ENCODE data around the gene RNF5. TPM values are rescaled to one million over a fixed set of nuclear protein-coding genes. Genes with fewer than 3 reads are reported as not detected.

The RNF5 gene
- total and polyA plus RNA-seq, 9 of the 15 experiments (the other 6 are each of a cell fraction or from before 2014, with no cell fraction given), result 62.2 to 245 (median 129) TPM

DNA sequence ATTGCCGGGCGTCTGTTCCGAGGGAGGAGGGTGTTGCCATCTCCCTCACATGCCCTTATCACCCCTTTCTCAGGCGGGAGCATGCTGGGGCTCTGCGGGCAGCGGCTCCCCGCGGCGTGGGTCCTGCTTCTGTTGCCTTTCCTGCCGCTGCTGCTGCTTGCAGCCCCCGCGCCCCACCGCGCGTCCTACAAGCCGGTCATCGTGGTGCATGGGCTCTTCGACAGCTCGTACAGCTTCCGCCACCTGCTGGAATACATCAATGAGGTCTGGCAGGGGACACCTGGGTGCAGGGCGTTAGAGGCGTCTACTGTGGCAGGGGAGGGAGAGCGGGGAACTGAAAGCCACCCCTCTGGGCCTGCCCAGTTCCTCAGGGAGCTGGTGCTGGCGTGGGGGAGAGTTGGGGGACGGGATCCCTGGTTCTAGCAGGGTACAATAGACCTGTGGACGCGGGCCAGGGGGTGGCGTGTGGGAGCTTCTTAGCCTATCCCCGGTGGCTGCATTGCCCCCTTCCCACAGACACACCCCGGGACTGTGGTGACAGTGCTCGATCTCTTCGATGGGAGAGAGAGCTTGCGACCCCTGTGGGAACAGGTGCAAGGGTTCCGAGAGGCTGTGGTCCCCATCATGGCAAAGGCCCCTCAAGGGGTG lies 23.6 kb upstream of the RNF5 start (continued):
- TF ChIP-seq, protein P1, sequence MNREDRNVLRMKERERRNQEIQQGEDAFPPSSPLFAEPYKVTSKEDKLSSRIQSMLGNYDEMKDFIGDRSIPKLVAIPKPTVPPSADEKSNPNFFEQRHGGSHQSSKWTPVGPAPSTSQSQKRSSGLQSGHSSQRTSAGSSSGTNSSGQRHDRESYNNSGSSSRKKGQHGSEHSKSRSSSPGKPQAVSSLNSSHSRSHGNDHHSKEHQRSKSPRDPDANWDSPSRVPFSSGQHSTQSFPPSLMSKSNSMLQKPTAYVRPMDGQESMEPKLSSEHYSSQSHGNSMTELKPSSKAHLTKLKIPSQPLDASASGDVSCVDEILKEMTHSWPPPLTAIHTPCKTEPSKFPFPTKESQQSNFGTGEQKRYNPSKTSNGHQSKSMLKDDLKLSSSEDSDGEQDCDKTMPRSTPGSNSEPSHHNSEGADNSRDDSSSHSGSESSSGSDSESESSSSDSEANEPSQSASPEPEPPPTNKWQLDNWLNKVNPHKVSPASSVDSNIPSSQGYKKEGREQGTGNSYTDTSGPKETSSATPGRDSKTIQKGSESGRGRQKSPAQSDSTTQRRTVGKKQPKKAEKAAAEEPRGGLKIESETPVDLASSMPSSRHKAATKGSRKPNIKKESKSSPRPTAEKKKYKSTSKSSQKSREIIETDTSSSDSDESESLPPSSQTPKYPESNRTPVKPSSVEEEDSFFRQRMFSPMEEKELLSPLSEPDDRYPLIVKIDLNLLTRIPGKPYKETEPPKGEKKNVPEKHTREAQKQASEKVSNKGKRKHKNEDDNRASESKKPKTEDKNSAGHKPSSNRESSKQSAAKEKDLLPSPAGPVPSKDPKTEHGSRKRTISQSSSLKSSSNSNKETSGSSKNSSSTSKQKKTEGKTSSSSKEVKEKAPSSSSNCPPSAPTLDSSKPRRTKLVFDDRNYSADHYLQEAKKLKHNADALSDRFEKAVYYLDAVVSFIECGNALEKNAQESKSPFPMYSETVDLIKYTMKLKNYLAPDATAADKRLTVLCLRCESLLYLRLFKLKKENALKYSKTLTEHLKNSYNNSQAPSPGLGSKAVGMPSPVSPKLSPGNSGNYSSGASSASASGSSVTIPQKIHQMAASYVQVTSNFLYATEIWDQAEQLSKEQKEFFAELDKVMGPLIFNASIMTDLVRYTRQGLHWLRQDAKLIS (CRISPR knock-in tag; IDR thresholded peaks at IDR 0.05), result no peak
- TF ChIP-seq SRSF9 (IDR thresholded peaks at IDR 0.05; ENCODE audit: borderline replicate concordance, low read depth, low read length) (no peak), MED1 (CRISPR knock-in tag; IDR thresholded peaks at IDR 0.05; ENCODE audit: borderline replicate concordance) (no peak), HOXB6 (CRISPR knock-in tag; IDR thresholded peaks at IDR 0.05; ENCODE audit: borderline replicate concordance) (no peak), SMARCB1 (IDR thresholded peaks at IDR 0.05; ENCODE audit: insufficient read length, low read depth) (no peak), CBX5 (IDR thresholded peaks at IDR 0.05; ENCODE audit: borderline replicate concordance, low read depth) (peak; percentile 67; the same call in 1 of the 2 replicates), TCF7L2 (IDR thresholded peaks at IDR 0.05; ENCODE audit: low read depth, low read length) (0 out of 2 replicates have a peak, but pooled peaks have one; percentile 15), NFATC3 (IDR thresholded peaks at IDR 0.05) (no peak), RNF219 (CRISPR knock-in tag; IDR thresholded peaks at IDR 0.05) (no peak), CAMTA2 (CRISPR knock-in tag; conservative IDR thresholded peaks at IDR 0.05) (no peak), SNRNP70 (optimal IDR thresholded peaks at IDR 0.05; ENCODE audit: low read depth, low read length) (no peak), POLR2AphosphoS2 (IDR thresholded peaks at IDR 0.05; ENCODE audit: low read length) (no peak), MCM3 (IDR thresholded peaks at IDR 0.05) (no peak), TSC22D4 (tag; IDR thresholded peaks at IDR 0.05) (no peak), NR1H2 (CRISPR knock-in tag; IDR thresholded peaks at IDR 0.05) (0 out of 2 replicates have a peak, but pooled peaks have one; percentile 76), XRCC3 (IDR thresholded peaks at IDR 0.05) (no peak), ILK (tag; IDR thresholded peaks at IDR 0.05; ENCODE audit: borderline replicate concordance, low read depth) (no peak), ZNF197 (CRISPR knock-in tag; IDR thresholded peaks at IDR 0.05; ENCODE audit: low read depth) (peak; percentile 89), DPF2 (IDR thresholded peaks at IDR 0.05) (peak; percentile 45; the same call in 1 of the 2 replicates)
- TF ChIP-seq, protein P2, sequence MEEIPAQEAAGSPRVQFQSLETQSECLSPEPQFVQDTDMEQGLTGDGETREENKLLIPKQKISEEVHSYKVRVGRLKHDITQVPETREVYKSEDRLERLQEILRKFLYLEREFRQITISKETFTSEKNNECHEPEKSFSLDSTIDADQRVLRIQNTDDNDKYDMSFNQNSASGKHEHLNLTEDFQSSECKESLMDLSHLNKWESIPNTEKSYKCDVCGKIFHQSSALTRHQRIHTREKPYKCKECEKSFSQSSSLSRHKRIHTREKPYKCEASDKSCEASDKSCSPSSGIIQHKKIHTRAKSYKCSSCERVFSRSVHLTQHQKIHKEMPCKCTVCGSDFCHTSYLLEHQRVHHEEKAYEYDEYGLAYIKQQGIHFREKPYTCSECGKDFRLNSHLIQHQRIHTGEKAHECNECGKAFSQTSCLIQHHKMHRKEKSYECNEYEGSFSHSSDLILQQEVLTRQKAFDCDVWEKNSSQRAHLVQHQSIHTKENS (CRISPR knock-in tag; IDR thresholded peaks at IDR 0.05), result no peak
- TF ChIP-seq, protein P3, sequence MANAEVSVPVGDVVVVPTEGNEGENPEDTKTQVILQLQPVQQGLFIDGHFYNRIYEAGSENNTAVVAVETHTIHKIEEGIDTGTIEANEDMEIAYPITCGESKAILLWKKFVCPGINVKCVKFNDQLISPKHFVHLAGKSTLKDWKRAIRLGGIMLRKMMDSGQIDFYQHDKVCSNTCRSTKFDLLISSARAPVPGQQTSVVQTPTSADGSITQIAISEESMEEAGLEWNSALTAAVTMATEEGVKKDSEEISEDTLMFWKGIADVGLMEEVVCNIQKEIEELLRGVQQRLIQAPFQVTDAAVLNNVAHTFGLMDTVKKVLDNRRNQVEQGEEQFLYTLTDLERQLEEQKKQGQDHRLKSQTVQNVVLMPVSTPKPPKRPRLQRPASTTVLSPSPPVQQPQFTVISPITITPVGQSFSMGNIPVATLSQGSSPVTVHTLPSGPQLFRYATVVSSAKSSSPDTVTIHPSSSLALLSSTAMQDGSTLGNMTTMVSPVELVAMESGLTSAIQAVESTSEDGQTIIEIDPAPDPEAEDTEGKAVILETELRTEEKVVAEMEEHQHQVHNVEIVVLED (CRISPR knock-in tag; IDR thresholded peaks at IDR 0.05), result no peak

Data from K562 (cell line).